HEK293 (cell line): ENCODE measurements around the gene MYCN.

ENCODE experiments used
- CTCF ChIP-seq: fragments of 450-650 bp; formaldehyde crosslinking; IDR thresholded peaks from 2 replicates; pipeline ENCODE4 v1.5.1; 2016; ENCODE audit warnings: missing biosample characterization, missing genetic modification characterization
- HOXC10 ChIP-seq: sonication (generic); formaldehyde crosslinking; IDR thresholded peaks from 2 replicates; pipeline ENCODE4 v1.8.1; 2023; ENCODE audit warnings: mild to moderate bottlenecking, missing genetic modification reagents
- KLF16 ChIP-seq: fragments of 450-650 bp; formaldehyde crosslinking; IDR thresholded peaks from 2 replicates; pipeline ENCODE4 v1.5.1; 2017; ENCODE audit warnings: missing biosample characterization, missing genetic modification characterization
- SP2 ChIP-seq: fragments of 450-650 bp; formaldehyde crosslinking; IDR thresholded peaks from 2 replicates; pipeline ENCODE4 v1.5.1; 2016; ENCODE audit warnings: missing biosample characterization, missing genetic modification characterization
- WT1 ChIP-seq: fragments of 450-650 bp; formaldehyde crosslinking; IDR thresholded peaks from 2 replicates; pipeline ENCODE4 v1.5.1; 2016; ENCODE audit warnings: missing biosample characterization, missing genetic modification characterization
- ZBTB7A ChIP-seq: fragments of 450-650 bp; formaldehyde crosslinking; IDR thresholded peaks from 2 replicates; pipeline ENCODE4 v1.5.1; 2016; ENCODE audit warnings: low read depth, missing biosample characterization, missing genetic modification characterization
- ZNF221 ChIP-seq: fragments of 450-650 bp; formaldehyde crosslinking; IDR thresholded peaks from 2 replicates; pipeline ENCODE4 v1.5.1; 2017; ENCODE audit warnings: missing biosample characterization, missing genetic modification characterization, borderline replicate concordance
- ZNF292 ChIP-seq: fragments of 450-650 bp; formaldehyde crosslinking; IDR thresholded peaks from 2 replicates; pipeline ENCODE4 v1.5.1; 2016; ENCODE audit warnings: low read depth, missing biosample characterization, missing genetic modification characterization, borderline replicate concordance
- ZNF433 ChIP-seq: fragments of 450-650 bp; formaldehyde crosslinking; IDR thresholded peaks from 2 replicates; pipeline ENCODE4 v1.5.1; 2016; ENCODE audit warnings: missing biosample characterization, missing genetic modification characterization, low read depth
- ZNF664 ChIP-seq: fragments of 450-650 bp; formaldehyde crosslinking; IDR thresholded peaks from 2 replicates; pipeline ENCODE4 v1.5.1; 2016; ENCODE audit warnings: missing biosample characterization, missing genetic modification characterization
- ZNF670 ChIP-seq: fragments of 450-650 bp; formaldehyde crosslinking; IDR thresholded peaks from 2 replicates; pipeline ENCODE4 v1.5.1; 2016; ENCODE audit warnings: missing biosample characterization, missing genetic modification characterization, low read depth
- ZNF768 ChIP-seq: fragments of 450-650 bp; formaldehyde crosslinking; IDR thresholded peaks from 2 replicates; pipeline ENCODE4 v1.5.1; 2018; ENCODE audit warnings: missing biosample characterization, mild to moderate bottlenecking, missing genetic modification characterization

GRCh38 chr2:15941481-15941850 is 1.1 kb downstream of the MYCN start:
- no peak for TF ChIP-seq CTCF (tag by site-specific recombination)
- TF ChIP-seq SP2 (tag by site-specific recombination): no peak
- TF ChIP-seq ZBTB7A (tag by site-specific recombination): no peak
- TF ChIP-seq ZNF768 (tag by site-specific recombination): no peak
- TF ChIP-seq HOXC10 (CRISPR knock-in tag): no peak
- TF ChIP-seq KLF16 (tag by site-specific recombination): no peak
- TF ChIP-seq ZNF670 (tag by site-specific recombination): no peak
- no peak for TF ChIP-seq ZNF292 (tag by site-specific recombination)
- TF ChIP-seq ZNF221: no peak
- no peak for TF ChIP-seq WT1 (tag by site-specific recombination)
- TF ChIP-seq ZNF664: no peak
- TF ChIP-seq ZNF433 (tag by site-specific recombination): no peak
